Hepatic stellate cell (primary cell): ENCODE results near the gene APC.
"Not testable (repeated sequence)": the region's sequence is repeated elsewhere in the genome, so short reads cannot be mapped to it uniquely, and the experiment has no call there.

Experiments
- DNase-seq: peaks from one replicate; pipeline ENCODE4 v3.0.0; 2011; ENCODE audit warnings: low spot score

APC gene

DNA sequence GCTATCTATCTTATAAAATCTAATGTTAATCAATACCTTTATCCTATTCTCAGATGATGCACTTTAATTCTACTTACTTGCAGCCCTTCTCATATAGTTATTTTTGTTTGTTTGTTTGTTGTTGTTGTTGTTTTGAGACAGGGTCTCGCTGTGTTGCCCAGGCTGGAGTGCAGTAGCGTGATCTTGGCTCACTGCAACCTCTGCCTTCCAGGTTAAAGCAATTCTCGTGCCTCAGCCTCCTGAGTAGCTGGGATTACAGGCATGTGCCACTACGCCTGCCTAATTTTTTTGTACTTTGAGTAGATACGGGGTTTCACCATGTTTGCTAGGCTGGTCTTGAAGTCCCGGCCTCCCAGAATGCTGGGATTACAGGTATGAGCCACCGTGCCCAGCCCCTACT is 20.8 kb upstream of the APC start:
- not testable (repeated sequence) for DNase-seq

DNA sequence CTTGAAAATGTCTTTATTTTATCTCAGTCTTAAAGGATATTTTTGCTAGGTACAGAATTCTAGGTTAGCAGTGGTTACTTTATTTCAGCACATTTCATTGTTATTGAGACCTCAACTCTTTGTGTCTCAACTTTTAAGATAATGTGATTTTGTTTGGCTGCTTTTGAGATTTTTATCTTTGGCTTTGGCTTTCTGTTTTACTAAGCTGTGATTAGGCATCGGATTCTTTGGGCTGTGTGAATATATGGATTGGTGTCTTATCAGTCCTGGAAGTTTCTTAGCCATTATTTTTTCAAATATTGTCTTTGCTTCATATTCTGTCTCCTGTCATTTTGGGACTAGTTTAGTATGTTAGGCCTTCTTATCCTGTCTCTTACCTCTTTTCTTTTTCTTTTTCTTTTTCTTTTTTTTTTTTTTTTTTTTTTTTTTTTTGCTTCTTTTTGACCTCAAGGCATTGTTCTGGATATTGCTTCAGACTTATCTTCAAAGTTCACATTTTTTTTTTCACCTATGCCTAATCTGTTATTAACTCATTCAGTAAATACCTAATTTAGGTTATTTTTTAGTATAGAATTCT is 20.1 kb upstream of the APC start:
- no peak for DNase-seq

DNA sequence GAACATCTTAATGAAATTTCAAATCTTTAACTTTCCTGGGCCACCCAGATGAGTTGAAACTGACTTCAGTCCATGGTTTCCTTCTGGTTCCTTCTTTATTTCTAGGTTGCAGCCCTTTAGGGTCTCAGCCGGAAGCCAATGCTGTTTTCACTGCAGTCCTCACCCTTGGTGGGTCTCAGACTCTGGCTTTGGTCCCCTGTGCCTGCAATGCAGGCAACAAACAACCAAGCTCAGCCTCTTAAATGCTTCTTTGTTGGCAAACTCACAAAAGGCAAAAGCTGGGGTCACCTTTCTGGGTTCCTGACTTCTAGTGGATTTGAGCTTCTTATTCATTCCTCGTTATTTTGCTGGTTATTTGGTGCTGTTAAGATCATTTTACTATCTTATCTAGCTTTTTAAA is 19.3 kb upstream of the APC start:
- no peak for DNase-seq

DNA sequence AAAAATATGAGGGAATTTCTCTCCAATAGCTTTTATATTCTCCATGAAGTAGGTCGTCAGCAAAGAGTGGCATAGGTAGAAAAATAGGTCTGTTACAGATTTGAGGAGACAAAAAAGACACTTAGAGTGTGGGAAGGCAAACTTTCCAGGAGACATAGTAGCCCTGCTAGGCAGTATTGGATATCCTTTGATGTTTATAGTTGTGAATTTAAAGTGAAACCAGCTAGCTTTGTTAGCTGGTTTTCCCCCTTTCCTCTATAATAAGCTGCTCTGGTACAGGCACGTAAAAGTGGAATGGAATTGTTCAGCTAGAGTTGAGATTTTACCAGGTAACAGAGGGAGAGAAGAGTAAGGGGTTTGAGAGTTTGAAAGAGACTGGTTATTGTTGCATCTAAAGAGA is 17.1 kb upstream of the APC start:
- no peak for DNase-seq

- no peak for DNase-seq
These were observed 12.8 kb upstream of the APC start for GRCh38 chr5:112724901-112725300.

DNA sequence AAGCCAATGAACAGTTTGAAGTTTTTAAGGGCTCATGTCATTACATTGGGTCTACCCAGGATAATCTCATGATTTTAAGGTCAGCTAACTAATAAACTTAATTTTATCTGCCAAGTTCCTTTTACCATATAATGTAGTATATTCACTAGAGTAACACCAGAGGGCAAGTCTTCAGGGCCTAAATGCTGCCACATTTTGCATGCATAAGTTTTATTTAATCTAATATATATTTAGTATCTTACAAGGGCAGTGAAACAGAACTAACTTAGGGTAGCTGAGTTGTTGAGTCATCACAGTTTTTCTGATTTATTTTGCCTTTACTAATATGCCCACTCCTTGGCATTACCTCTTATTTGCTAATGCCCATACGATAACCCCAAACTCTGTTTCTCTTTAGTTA is 8.1 kb upstream of the APC start:
- no peak for DNase-seq

- DNase-seq, result no peak
These were observed 5.6 kb upstream of the APC start for GRCh38 chr5:112732131-112732530.

GRCh38 chr5:112733586-112733985 is 4.1 kb upstream of the APC start:
- DNase-seq, result no peak

GRCh38 chr5:112734597-112734996 is 3.1 kb upstream of the APC start:
- no peak for DNase-seq

DNA sequence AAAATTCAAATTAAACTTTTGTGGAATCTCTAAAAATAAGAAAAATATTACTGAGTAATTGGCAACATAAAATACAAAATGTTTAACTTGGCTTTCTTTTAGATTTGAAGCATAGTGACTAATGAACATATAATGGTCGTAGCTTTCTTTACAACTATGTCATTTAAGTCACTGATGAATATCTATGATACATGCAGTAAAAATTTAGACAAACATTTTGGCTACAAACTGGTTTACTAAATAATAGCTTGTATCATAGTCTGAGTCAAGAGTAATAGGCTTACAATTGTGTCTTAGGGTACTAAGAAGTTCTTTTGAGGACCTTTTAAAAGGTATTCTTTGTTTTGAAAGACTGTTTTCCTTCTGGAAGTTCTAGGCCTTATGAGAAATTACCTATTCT is 2.0 kb upstream of the APC start:
- DNase-seq, result peak; percentile 29

GRCh38 chr5:112737070-112737462 is 619 bp upstream of the APC start:
- no peak for DNase-seq

DNA sequence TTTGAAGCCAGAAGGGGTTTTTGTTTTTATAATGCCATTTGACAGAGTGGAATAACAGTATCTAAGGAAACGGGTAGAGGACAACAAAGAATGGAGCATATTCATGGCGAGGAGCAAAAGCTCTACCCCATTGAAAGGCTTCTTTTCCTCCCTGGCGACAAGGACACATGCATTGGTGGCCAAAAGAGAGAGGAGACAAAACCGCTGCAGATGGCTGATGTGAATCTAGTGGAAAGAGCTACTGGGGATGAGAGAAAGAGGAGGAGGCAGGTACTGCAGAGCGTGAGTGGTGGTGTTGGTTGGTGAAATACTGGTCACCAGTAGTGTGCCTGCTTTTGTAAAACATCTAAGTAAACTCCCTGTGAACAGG is 491 bp downstream of the APC start:
- DNase-seq, result peak; percentile 17

- DNase-seq, result no peak
These were observed 4.7 kb downstream of the APC start for GRCh38 chr5:112742424-112742823.

DNA sequence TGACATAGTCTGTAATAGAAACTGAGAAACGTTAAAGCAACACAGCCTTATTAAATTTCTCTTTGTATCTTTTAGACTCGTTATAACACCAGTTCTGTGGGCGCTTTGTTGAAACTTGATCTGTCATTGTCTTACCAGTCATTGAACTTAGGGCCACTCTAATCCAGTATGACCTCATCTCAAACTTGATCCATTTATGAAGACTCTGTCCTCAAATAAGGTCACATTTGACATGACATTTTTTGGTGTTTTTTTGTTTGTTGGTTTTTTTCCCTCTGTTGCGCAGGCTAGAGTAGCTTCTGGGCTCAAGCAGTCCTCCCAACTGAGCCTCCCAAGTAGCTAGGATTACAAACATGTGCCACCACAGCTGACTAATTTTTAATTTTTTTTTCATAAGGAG is 5.9 kb downstream of the APC start:
- no peak for DNase-seq

DNA sequence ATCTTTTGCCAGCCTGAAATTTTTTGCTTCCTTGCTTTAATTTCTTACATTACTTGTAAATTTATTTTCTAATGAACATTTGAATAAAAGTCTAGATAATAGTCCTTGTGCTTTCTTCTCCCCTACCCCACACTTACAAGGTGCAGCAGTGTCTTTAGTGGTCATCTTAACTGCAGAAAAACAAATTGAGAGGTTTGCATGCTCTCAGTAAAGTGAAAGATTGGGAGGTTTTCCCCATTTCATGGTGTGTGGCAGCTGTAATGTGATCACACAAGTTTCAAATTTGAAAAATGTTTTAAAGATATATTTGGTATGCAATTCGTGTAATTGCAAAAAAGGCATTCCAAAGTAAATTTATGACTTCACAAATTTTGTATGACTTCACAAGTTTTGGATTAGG is 14.7 kb downstream of the APC start:
- DNase-seq, result no peak

DNA sequence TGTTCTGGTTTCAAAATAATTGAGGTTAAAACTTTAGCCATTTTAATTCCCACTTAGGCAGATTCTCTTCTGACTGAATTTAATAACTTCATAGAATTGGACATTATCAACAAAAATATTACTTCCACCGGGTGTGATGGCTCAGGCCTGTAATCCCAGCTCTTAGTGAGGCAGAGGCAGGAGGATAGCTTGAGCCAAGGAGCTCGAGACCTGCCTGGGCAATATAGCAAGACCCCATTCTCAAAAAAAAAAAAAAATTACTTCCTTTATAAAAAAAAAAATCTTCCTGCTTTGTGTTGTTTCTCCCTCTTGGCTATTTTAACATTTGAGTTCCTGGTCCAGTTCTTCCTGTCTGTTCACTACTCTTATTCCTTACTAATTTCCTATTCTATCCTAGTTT is 18.0 kb downstream of the APC start:
- DNase-seq, result no peak

GRCh38 chr5:112757468-112758208 is 20.0 kb downstream of the APC start:
- peak; percentile 17 for DNase-seq

DNA sequence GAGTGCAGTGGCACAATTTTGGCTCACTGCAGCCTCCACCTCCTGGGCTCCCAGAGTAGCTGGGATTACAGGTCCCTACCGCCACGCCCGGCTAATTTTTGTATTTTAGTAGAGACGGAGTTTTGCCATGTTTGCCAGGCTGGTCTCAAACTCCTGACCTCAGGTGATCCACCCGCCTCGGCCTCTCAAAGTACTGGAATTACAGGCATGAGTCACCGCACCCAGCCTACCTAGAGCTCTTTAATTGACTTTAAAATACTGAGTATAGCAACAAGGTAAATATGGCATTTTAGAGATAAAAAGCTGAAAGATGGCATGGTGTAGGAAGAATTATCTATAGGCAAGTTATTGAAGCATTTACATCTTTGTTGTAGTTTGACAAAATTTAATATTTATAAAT is 21.0 kb downstream of the APC start:
- no peak for DNase-seq

GRCh38 chr5:112762113-112762810 is 24.6 kb downstream of the APC start:
- DNase-seq, result peak; percentile 11

DNA sequence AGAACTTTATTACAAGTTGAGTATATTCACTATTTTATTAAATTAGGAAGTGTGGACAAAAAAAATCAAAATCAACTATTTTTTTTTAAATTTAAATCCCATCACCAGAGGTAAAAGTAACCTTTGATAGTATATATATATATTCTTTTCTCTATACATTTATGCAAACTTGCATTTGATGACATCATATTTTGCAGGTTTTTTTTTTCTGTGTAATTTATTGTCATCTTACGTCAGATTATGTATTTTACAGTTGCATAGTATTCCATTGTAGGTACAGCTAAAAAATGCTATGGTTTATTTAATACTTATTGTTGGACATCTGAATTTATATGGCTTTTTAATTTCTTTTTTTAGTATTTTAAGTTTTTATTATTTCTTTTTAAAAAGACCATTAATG is 25.5 kb downstream of the APC start:
- no peak for DNase-seq

DNA sequence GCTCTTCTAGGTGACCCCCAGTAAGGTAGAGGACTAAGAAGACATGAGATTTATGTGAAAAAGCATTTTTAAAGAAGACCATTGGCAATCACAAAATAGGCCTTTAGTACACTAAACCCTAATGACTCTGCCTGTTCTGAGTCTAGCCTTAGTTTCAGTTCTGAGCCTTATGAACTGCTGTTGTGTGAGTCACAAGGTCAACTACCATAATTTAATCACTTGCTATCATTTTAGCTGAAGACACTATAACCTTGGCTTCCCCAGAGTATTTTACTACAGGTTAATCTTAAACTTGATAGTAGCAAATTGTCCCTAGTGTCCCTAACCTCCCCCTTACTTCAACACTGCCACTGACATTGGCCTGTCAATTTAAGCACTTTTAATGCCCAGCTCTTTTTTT is 34.4 kb downstream of the APC start:
- DNase-seq, result no peak

DNA sequence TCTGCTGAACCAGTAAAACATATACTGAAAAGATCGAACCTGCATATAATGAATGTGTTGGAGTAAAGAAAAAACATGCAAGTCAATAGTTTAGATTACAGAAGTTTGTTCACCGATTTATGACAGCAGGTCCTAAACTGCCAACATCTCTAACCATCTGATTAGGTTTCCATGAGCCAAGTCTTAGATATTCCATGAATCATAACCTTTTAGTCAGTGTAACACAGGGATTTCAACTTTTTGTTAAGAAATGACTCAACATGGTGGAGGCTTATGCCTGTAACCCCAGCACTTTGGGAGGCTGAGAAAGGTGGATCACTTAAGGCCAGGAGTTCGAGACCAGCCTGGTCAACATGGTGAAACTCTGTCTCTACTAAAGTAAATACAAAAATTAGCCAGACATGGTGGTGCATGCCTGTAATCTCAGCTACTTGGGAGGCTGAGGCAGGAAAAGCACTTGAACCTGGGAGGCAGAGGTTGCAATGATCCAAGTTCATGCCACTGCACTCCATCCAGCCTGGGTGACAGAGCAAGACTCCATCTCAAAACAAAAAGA is 38.7 kb downstream of the APC start:
- DNase-seq, result no peak

DNA sequence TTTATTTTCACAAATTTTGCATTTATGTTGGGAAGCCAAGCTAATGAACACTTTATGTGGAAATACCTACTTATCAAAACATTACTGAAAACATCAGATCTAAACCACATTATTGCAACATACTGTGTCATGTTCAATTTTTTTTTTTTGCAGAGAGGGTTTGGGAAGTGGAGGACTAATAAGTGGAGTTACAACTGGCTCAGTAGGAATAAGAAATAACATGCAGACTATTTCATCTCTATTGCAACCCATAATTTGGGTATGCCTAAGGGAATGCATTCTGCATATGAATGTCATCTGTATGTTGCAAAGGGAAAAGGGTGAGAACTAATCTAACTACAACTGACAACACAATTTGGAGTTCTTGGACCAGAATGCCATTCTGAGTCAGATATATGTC is 41.8 kb downstream of the APC start:
- DNase-seq, result no peak
